K562 (cell line): ENCODE results near the gene CCDC78. TPM values are rescaled to one million over a fixed set of nuclear protein-coding genes. Genes with fewer than 3 reads are reported as not detected.

ENCODE experiments used
- CXXC5 ChIP-seq: fragments of 250-450 bp; sonication (Bioruptor Pico); IDR thresholded peaks from 2 replicates; pipeline ENCODE4 v1.8.0; 2022; ENCODE audit warnings: inconsistent platforms, mild to moderate bottlenecking, moderate library complexity
- EP300 ChIP-seq: IDR thresholded peaks from 2 replicates; pipeline ENCODE4 v1.6.1; 2012; ENCODE audit warnings: low read length, improper control_type of control experiment
- EP400 ChIP-seq: fragments of 450-650 bp; IDR thresholded peaks from 2 replicates; pipeline ENCODE4 v1.6.1; 2017; ENCODE audit warnings: antibody characterized with exemption, mild to moderate bottlenecking, moderate library complexity
- JUNB ChIP-seq: fragments of 450-650 bp; formaldehyde crosslinking; conservative IDR thresholded peaks from 2 replicates; pipeline ENCODE4 v1.4.0; 2020; ENCODE audit warnings: mild to moderate bottlenecking
- KDM5B ChIP-seq: fragments of 200-600 bp; sonication (generic); IDR thresholded peaks from 2 replicates; pipeline ENCODE4 v1.6.1; 2012; ENCODE audit warnings: low read depth, mild to moderate bottlenecking, moderate library complexity, low read length, control low read depth, inconsistent platforms; ENCODE audit not compliant: insufficient replicate concordance
- MBD2 ChIP-seq: sonication (generic); IDR thresholded peaks from 2 replicates; pipeline ENCODE4 v1.6.1; 2016; ENCODE audit warnings: low read depth, borderline replicate concordance
- SETDB1 ChIP-seq: IDR thresholded peaks from one replicate; pipeline ENCODE4 v1.6.1; 2012; ENCODE audit warnings: low read length, control low read depth, inconsistent platforms
- SPI1 ChIP-seq: IDR thresholded peaks from 2 replicates; pipeline ENCODE4 v1.6.1; 2011; ENCODE audit warnings: low read depth, low read length, control low read depth, borderline replicate concordance
- STAT5A ChIP-seq: IDR thresholded peaks from 2 replicates; pipeline ENCODE4 v1.6.1; 2012; ENCODE audit warnings: low read length, inconsistent platforms, borderline replicate concordance
- STAT5B ChIP-seq: fragments of 250-450 bp; sonication (Bioruptor Pico); IDR thresholded peaks from 2 replicates; pipeline ENCODE4 v1.8.0; 2021; ENCODE audit warnings: mild to moderate bottlenecking, inconsistent platforms
- TCF7L2 ChIP-seq: fragments of 150-350 bp; IDR thresholded peaks from 2 replicates; pipeline ENCODE4 v1.6.1; 2016; ENCODE audit warnings: low read depth, mild to moderate bottlenecking, low read length, moderate library complexity
- ZNF551 ChIP-seq: fragments of 250-450 bp; sonication (Bioruptor Pico); IDR thresholded peaks from 2 replicates; pipeline ENCODE4 v1.5.0; 2021; ENCODE audit warnings: mild to moderate bottlenecking, moderate library complexity
- polyA plus RNA-seq, 8 experiments: library from polyadenylated mRNA; depleted of rRNA in 4 of 8; stranded (reverse) in 5 of 8; unstranded in 3 of 8; fragments of >200 nt; fragmentation: Nextera tagmentation in 2 of 8; fragmentation: Illumina TruSeq in 1 of 8; extraction: Ambion mirVana in 2 of 8; extraction: Trizol in 1 of 8; gene quantifications; 2 replicates each; pipeline versions ENCODE4 v1.2.1 to v1.2.3, GENCODE V29; 2011 to 2014; ENCODE audit warnings: inconsistent platforms in 1 of 8, missing spikeins in 1 of 8
- total RNA-seq, 7 experiments: library from RNA; depleted of rRNA in 6 of 7; stranded (reverse); fragments of >200 nt in 6 of 7; fragmentation: Illumina TruSeq in 2 of 7; extraction: Trizol in 2 of 7; gene quantifications; 2 replicates each; pipeline versions ENCODE4 v1.2.1 to v1.2.3, GENCODE V29; 2011 to 2021; ENCODE audit warnings: low replicate concordance in 1 of 7
- TF ChIP-seq, protein P1 (sequence below), 2 experiments: fragments of 450-650 bp; conservative IDR thresholded peaks; 2 replicates each; pipeline ENCODE4 v1.6.1; 2017; ENCODE audit warnings: mild to moderate bottlenecking in 2 of 2, moderate library complexity in 2 of 2
- TF ChIP-seq, protein P2 (sequence below): sonication (generic); formaldehyde crosslinking; IDR thresholded peaks from 2 replicates; pipeline ENCODE4 v1.9.0; 2022; ENCODE audit warnings: mild to moderate bottlenecking, missing genetic modification reagents
- TF ChIP-seq, protein P3 (sequence below): fragments of 150-350 bp; IDR thresholded peaks from 2 replicates; pipeline ENCODE4 v1.6.1; 2014; ENCODE audit warnings: low read depth, mild to moderate bottlenecking, low read length, borderline replicate concordance
- TF ChIP-seq, protein P4 (sequence below), 3 experiments: fragments of 200-800 bp in 1 of 3; fragments of 250-450 bp in 1 of 3; fragments of 450-650 bp in 1 of 3; sonication (Bioruptor Pico) in 1 of 3; sonication (Bioruptor generic) in 1 of 3; formaldehyde crosslinking in 1 of 3; IDR thresholded peaks; 2 replicates each; pipeline versions ENCODE4 v1.6.1 to v1.8.0; 2016 to 2022; ENCODE audit warnings: mild to moderate bottlenecking in 2 of 3, missing genetic modification characterization in 2 of 3, missing compliant biosample characterization in 1 of 3, moderate library complexity in 1 of 3

Gene CCDC78
- total and polyA plus RNA-seq, 9 of the 15 experiments (the other 6 are each of a cell fraction or from before 2014, with no cell fraction given) = 0.24 to 17.7 (median 2.9) TPM

DNA sequence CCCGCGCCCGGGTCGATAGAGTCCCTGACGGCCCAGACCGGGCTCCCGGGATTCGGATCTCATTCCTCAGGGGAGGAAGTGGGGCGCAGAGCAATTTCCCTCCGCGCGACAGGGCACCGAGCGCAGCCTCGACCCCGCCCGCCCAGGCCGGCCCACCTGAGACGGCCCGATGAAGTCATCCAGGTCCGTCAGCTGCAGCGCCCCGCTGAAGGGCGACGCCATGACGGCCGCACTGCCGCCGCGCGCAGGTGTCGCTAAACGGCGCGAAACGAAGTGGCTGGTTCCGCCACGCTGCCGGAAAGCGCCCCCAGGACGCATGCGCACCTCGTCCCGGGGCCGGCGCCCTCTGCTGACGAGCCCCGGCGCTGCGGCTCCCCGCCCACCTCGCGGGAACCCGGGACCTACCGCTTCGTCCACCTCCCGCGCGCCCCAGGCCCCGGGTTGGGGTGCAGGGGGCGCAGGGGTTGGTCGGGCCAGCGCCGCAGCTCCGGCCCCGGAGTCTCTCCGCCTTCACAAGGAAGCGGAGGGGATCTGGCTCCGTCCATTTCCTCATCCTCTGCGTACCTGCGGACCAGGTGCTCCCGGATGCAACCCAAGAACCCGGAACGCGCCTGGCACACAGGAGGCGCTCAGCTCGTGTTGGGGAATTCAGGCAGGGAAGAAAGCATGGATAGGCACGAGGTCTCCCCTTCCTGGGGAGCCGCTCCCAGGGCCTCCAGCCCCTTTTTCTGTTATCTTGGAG, 14.7 kb upstream of the CCDC78 start, which contains the start of gene CIAO3 (continued):
- TF ChIP-seq, protein P1, sequence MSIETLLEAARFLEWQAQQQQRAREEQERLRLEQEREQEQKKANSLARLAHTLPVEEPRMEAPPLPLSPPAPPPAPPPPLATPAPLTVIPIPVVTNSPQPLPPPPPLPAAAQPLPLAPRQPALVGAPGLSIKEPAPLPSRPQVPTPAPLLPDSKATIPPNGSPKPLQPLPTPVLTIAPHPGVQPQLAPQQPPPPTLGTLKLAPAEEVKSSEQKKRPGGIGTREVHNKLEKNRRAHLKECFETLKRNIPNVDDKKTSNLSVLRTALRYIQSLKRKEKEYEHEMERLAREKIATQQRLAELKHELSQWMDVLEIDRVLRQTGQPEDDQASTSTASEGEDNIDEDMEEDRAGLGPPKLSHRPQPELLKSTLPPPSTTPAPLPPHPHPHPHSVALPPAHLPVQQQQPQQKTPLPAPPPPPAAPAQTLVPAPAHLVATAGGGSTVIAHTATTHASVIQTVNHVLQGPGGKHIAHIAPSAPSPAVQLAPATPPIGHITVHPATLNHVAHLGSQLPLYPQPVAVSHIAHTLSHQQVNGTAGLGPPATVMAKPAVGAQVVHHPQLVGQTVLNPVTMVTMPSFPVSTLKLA (conservative IDR thresholded peaks at IDR 0.05) = peak; percentile 63 to 84
- TF ChIP-seq EP300 (0 out of 2 replicates have a peak, but pooled peaks have one; percentile 10), ZNF551 (CRISPR knock-in tag) (no peak), MBD2 (peak; percentile 74), EP400 (peak; percentile 71; the same call in 1 of the 2 replicates), KDM5B (peak; percentile 78), CXXC5 (CRISPR knock-in tag) (peak; percentile 90), TCF7L2 (0 out of 2 replicates have a peak, but pooled peaks have one; percentile 11), SPI1 (peak; percentile 47; the same call in 1 of the 2 replicates), JUNB (CRISPR knock-in tag) (0 out of 2 replicates have a peak, but pooled peaks have one; percentile 35), STAT5B (no peak), SETDB1 (peak; percentile 64), STAT5A (no peak)
- TF ChIP-seq, protein P2, sequence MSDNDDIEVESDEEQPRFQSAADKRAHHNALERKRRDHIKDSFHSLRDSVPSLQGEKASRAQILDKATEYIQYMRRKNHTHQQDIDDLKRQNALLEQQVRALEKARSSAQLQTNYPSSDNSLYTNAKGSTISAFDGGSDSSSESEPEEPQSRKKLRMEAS = peak; percentile 68
- TF ChIP-seq, protein P3, sequence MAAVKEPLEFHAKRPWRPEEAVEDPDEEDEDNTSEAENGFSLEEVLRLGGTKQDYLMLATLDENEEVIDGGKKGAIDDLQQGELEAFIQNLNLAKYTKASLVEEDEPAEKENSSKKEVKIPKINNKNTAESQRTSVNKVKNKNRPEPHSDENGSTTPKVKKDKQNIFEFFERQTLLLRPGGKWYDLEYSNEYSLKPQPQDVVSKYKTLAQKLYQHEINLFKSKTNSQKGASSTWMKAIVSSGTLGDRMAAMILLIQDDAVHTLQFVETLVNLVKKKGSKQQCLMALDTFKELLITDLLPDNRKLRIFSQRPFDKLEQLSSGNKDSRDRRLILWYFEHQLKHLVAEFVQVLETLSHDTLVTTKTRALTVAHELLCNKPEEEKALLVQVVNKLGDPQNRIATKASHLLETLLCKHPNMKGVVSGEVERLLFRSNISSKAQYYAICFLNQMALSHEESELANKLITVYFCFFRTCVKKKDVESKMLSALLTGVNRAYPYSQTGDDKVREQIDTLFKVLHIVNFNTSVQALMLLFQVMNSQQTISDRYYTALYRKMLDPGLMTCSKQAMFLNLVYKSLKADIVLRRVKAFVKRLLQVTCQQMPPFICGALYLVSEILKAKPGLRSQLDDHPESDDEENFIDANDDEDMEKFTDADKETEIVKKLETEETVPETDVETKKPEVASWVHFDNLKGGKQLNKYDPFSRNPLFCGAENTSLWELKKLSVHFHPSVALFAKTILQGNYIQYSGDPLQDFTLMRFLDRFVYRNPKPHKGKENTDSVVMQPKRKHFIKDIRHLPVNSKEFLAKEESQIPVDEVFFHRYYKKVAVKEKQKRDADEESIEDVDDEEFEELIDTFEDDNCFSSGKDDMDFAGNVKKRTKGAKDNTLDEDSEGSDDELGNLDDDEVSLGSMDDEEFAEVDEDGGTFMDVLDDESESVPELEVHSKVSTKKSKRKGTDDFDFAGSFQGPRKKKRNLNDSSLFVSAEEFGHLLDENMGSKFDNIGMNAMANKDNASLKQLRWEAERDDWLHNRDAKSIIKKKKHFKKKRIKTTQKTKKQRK = no peak
- TF ChIP-seq, protein P4, sequence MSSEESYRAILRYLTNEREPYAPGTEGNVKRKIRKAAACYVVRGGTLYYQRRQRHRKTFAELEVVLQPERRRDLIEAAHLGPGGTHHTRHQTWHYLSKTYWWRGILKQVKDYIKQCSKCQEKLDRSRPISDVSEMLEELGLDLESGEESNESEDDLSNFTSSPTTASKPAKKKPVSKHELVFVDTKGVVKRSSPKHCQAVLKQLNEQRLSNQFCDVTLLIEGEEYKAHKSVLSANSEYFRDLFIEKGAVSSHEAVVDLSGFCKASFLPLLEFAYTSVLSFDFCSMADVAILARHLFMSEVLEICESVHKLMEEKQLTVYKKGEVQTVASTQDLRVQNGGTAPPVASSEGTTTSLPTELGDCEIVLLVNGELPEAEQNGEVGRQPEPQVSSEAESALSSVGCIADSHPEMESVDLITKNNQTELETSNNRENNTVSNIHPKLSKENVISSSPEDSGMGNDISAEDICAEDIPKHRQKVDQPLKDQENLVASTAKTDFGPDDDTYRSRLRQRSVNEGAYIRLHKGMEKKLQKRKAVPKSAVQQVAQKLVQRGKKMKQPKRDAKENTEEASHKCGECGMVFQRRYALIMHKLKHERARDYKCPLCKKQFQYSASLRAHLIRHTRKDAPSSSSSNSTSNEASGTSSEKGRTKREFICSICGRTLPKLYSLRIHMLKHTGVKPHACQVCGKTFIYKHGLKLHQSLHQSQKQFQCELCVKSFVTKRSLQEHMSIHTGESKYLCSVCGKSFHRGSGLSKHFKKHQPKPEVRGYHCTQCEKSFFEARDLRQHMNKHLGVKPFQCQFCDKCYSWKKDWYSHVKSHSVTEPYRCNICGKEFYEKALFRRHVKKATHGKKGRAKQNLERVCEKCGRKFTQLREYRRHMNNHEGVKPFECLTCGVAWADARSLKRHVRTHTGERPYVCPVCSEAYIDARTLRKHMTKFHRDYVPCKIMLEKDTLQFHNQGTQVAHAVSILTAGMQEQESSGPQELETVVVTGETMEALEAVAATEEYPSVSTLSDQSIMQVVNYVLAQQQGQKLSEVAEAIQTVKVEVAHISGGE (CRISPR knock-in tag; IDR thresholded peaks at IDR 0.05) = peak in 1 of 3 experiments; percentile 84; a peak in 2 of 6 replicates
